OCI-LY7 (cell line): ENCODE data around the gene INSR.

ENCODE experiments used
- EZH2phosphoT487 ChIP-seq: fragments of 200-600 bp; sonication (generic); IDR thresholded peaks from 2 replicates; pipeline ENCODE4 v1.6.1; 2018; ENCODE audit warnings: low read depth, borderline replicate concordance, mild to moderate bottlenecking, mixed run types, antibody characterized with exemption, low read length, moderate library complexity, mixed read lengths
- TF ChIP-seq, protein P1 (sequence below): fragments of 200-600 bp; sonication (generic); conservative IDR thresholded peaks from 2 replicates; pipeline ENCODE4 v1.5.1; 2014; ENCODE audit warnings: mild to moderate bottlenecking, antibody characterized with exemption, low read length, moderate library complexity, mixed read lengths

GRCh38 chr19:7217861-7218260 is 76.4 kb downstream of the INSR start:
- TF ChIP-seq, protein P1, sequence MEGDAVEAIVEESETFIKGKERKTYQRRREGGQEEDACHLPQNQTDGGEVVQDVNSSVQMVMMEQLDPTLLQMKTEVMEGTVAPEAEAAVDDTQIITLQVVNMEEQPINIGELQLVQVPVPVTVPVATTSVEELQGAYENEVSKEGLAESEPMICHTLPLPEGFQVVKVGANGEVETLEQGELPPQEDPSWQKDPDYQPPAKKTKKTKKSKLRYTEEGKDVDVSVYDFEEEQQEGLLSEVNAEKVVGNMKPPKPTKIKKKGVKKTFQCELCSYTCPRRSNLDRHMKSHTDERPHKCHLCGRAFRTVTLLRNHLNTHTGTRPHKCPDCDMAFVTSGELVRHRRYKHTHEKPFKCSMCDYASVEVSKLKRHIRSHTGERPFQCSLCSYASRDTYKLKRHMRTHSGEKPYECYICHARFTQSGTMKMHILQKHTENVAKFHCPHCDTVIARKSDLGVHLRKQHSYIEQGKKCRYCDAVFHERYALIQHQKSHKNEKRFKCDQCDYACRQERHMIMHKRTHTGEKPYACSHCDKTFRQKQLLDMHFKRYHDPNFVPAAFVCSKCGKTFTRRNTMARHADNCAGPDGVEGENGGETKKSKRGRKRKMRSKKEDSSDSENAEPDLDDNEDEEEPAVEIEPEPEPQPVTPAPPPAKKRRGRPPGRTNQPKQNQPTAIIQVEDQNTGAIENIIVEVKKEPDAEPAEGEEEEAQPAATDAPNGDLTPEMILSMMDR, result no peak
- TF ChIP-seq EZH2phosphoT487, result no peak
